HepG2 (cell line): ENCODE data around the gene NDUFB10. TPM values are rescaled to one million over a fixed set of nuclear protein-coding genes. Genes with fewer than 3 reads are reported as not detected.

Experiments
- ASH2L ChIP-seq: fragments of 300-600, 200-600 bp; sonication (generic); IDR thresholded peaks from 2 replicates; pipeline ENCODE4 v1.7.0; 2017; ENCODE audit warnings: low read depth, mild to moderate bottlenecking, moderate library complexity, mixed read lengths, low read length; ENCODE audit not compliant: insufficient read length
- DMAP1 ChIP-seq: IDR thresholded peaks from 2 replicates; pipeline ENCODE4 v1.6.1; 2016
- HNRNPK ChIP-seq: fragments of 200-400 bp; formaldehyde crosslinking; IDR thresholded peaks from 2 replicates; pipeline ENCODE4 v1.6.1; 2018; ENCODE audit warnings: low read length, low read depth, moderate library complexity, mild to moderate bottlenecking; ENCODE audit not compliant: poor library complexity, severe bottlenecking
- HOXA7 ChIP-seq: sonication (generic); formaldehyde crosslinking; IDR thresholded peaks from 2 replicates; pipeline ENCODE4 v1.8.1; 2022; ENCODE audit warnings: mild to moderate bottlenecking, missing genetic modification reagents, moderate library complexity
- IRF9 ChIP-seq: sonication (generic); formaldehyde crosslinking; IDR thresholded peaks from 2 replicates; pipeline ENCODE4 v1.8.0; 2022; ENCODE audit warnings: missing genetic modification reagents, mild to moderate bottlenecking, borderline replicate concordance
- KLF15 ChIP-seq: sonication (generic); formaldehyde crosslinking; IDR thresholded peaks from 2 replicates; pipeline ENCODE4 v1.8.1; 2023; ENCODE audit warnings: borderline replicate concordance, mild to moderate bottlenecking, inconsistent platforms, missing genetic modification reagents, mixed read lengths
- MLX ChIP-seq: IDR thresholded peaks from 2 replicates; pipeline ENCODE4 v1.6.1; 2016
- MTA1 ChIP-seq: sonication (generic); formaldehyde crosslinking; IDR thresholded peaks from 2 replicates; pipeline ENCODE4 v1.4.0; 2020; ENCODE audit warnings: missing genetic modification reagents, mild to moderate bottlenecking, borderline replicate concordance
- NFE2 ChIP-seq: sonication (generic); formaldehyde crosslinking; IDR thresholded peaks from 2 replicates; pipeline ENCODE4 v1.4.0; 2020; ENCODE audit warnings: missing genetic modification reagents
- NFKB2 ChIP-seq: sonication (generic); formaldehyde crosslinking; IDR thresholded peaks from 2 replicates; pipeline ENCODE4 v1.4.0; 2020; ENCODE audit warnings: missing genetic modification reagents, borderline replicate concordance
- REXO4 ChIP-seq: sonication (generic); formaldehyde crosslinking; IDR thresholded peaks from 2 replicates; pipeline ENCODE4 v1.8.0; 2022; ENCODE audit warnings: missing genetic modification reagents, mild to moderate bottlenecking, borderline replicate concordance
- SOX5 ChIP-seq: IDR thresholded peaks from 2 replicates; pipeline ENCODE4 v1.6.1; 2016; ENCODE audit warnings: borderline replicate concordance
- TBX2 ChIP-seq: sonication (generic); formaldehyde crosslinking; IDR thresholded peaks from 2 replicates; pipeline ENCODE4 v1.5.0; 2020; ENCODE audit warnings: missing genetic modification reagents, mild to moderate bottlenecking, borderline replicate concordance
- ZNF251 ChIP-seq: sonication (generic); formaldehyde crosslinking; IDR thresholded peaks from 2 replicates; pipeline ENCODE4 v1.9.0; 2021; ENCODE audit warnings: mild to moderate bottlenecking, missing genetic modification reagents
- ZNF33B ChIP-seq: sonication (generic); formaldehyde crosslinking; IDR thresholded peaks from 2 replicates; pipeline ENCODE4 v1.5.1; 2020; ENCODE audit warnings: mild to moderate bottlenecking, missing genetic modification reagents
- ZNF503 ChIP-seq: sonication (generic); formaldehyde crosslinking; IDR thresholded peaks from 2 replicates; pipeline ENCODE4 v1.4.0; 2020; ENCODE audit warnings: missing genetic modification reagents
- ZNF552 ChIP-seq: sonication (generic); formaldehyde crosslinking; IDR thresholded peaks from 2 replicates; pipeline ENCODE4 v1.9.0; 2022; ENCODE audit warnings: missing genetic modification reagents, mild to moderate bottlenecking, borderline replicate concordance
- ZNF597 ChIP-seq: sonication (generic); formaldehyde crosslinking; IDR thresholded peaks from 2 replicates; pipeline ENCODE4 v1.5.0; 2020; ENCODE audit warnings: missing genetic modification reagents
- ZNF672 ChIP-seq: sonication (generic); formaldehyde crosslinking; IDR thresholded peaks from 2 replicates; pipeline ENCODE4 v1.8.1; 2022; ENCODE audit warnings: missing genetic modification reagents
- ZNF713 ChIP-seq: sonication (generic); formaldehyde crosslinking; IDR thresholded peaks from 2 replicates; pipeline ENCODE4 v1.4.0; 2020; ENCODE audit warnings: mild to moderate bottlenecking, missing genetic modification reagents
- ZNF770 ChIP-seq: sonication (generic); formaldehyde crosslinking; IDR thresholded peaks from 2 replicates; pipeline ENCODE4 v1.5.0; 2020; ENCODE audit warnings: mild to moderate bottlenecking, missing genetic modification reagents
- ZSCAN12 ChIP-seq: sonication (generic); formaldehyde crosslinking; IDR thresholded peaks from 2 replicates; pipeline ENCODE4 v1.9.0; 2021; ENCODE audit warnings: mild to moderate bottlenecking, missing genetic modification reagents
- ZSCAN9 ChIP-seq: IDR thresholded peaks from 2 replicates; pipeline ENCODE4 v1.6.1; 2016; ENCODE audit warnings: borderline replicate concordance
- polyA plus RNA-seq, 8 experiments: library from polyadenylated mRNA; depleted of rRNA in 3 of 8; stranded (reverse) in 7 of 8; unstranded in 1 of 8; fragments of >200 nt; fragmentation: Illumina TruSeq in 4 of 8; extraction: Trizol in 4 of 8; gene quantifications; 2 replicates each; pipeline versions ENCODE4 v1.2.1 to v1.2.3, GENCODE V29; 2011 to 2016; ENCODE audit warnings: low read depth in 4 of 8, missing spikeins in 1 of 8, mixed read lengths in 1 of 8; ENCODE audit not compliant: insufficient read depth in 1 of 8
- total RNA-seq, 5 experiments: library from RNA; depleted of rRNA; stranded (reverse); fragments of >200 nt; fragmentation: Illumina TruSeq; extraction: Trizol; gene quantifications; 2 replicates each; pipeline ENCODE4 v1.2.3, GENCODE V29; 2016; ENCODE audit warnings: low read depth in 1 of 5

NDUFB10 gene
- total and polyA plus RNA-seq, 2 of the 13 experiments (the other 11 are each of a cell fraction or from before 2014, with no cell fraction given), result 68.6 to 157 TPM

- TF ChIP-seq HNRNPK (peak; percentile 41), ZNF503 (CRISPR knock-in tag) (peak; percentile 74), TBX2 (peak; percentile 78), ZNF251 (CRISPR knock-in tag) (no peak), KLF15 (no peak), ZNF33B (CRISPR knock-in tag) (0 out of 2 replicates have a peak, but pooled peaks have one; percentile 76), NFKB2 (CRISPR knock-in tag) (peak; percentile 84; the same call in 1 of the 2 replicates), DMAP1 (CRISPR knock-in tag) (peak; percentile 58; the same call in 1 of the 2 replicates), ASH2L (peak; percentile 54), NFE2 (CRISPR knock-in tag) (no peak), ZSCAN9 (no peak), ZSCAN12 (0 out of 2 replicates have a peak, but pooled peaks have one; percentile 47), ZNF597 (CRISPR knock-in tag) (no peak), SOX5 (CRISPR knock-in tag) (peak; percentile 22; the same call in 1 of the 2 replicates), REXO4 (CRISPR knock-in tag) (no peak), MTA1 (CRISPR knock-in tag) (no peak), ZNF713 (CRISPR knock-in tag) (0 out of 2 replicates have a peak, but pooled peaks have one; percentile 55), IRF9 (peak; percentile 88; the same call in 1 of the 2 replicates), ZNF672 (CRISPR knock-in tag) (no peak), MLX (CRISPR knock-in tag) (no peak), HOXA7 (CRISPR knock-in tag) (no peak), ZNF552 (CRISPR knock-in tag) (no peak), ZNF770 (CRISPR knock-in tag) (peak; percentile 99)
Observed at GRCh38 chr16:1959269-1960039, at the start of gene NDUFB10 (continued).
